HG03354 (cell line): ENCODE measurements around the gene ZNF3.

Source experiments
- ATAC-seq: cut with Tn5 transposase; IDR thresholded peaks from one replicate; pipeline ENCODE4 v1.9.1; 2021; ENCODE audit warnings: mild to moderate bottlenecking; ENCODE audit not compliant: unreplicated experiment, poor library complexity, severe bottlenecking

ZNF3 gene

GRCh38 chr7:100111156-100111555, 29.6 kb upstream of the ZNF3 start:
- no peak for ATAC-seq

GRCh38 chr7:100109521-100110163, 28.1 kb upstream of the ZNF3 start:
- ATAC-seq: no peak

GRCh38 chr7:100107890-100108289, 26.4 kb upstream of the ZNF3 start:
- ATAC-seq: no peak

GRCh38 chr7:100107125-100107737, 25.7 kb upstream of the ZNF3 start:
- no peak for ATAC-seq

- no peak for ATAC-seq
Measured at GRCh38 chr7:100106633-100107032, 25.1 kb upstream of the ZNF3 start.

GRCh38 chr7:100105534-100105933, 24.0 kb upstream of the ZNF3 start:
- no peak for ATAC-seq

GRCh38 chr7:100102950-100103840, 21.7 kb upstream of the ZNF3 start:
- no peak for ATAC-seq

GRCh38 chr7:100101016-100101862, 19.7 kb upstream of the ZNF3 start, which contains the start of the genes AP4M1 and MCM7:
AP4M1 (plus strand) TSS chr7:100101643; CDS start chr7:100101715, 72 bp downstream.
MCM7 (minus strand) TSS chr7:100101397; CDS start chr7:100101294, 103 bp downstream.
- ATAC-seq: peak; percentile 86

- peak; percentile 71 for ATAC-seq
Measured at GRCh38 chr7:100100420-100101015, 19.0 kb upstream of the ZNF3 start.

- no peak for ATAC-seq
Measured at GRCh38 chr7:100099452-100099851, 17.9 kb upstream of the ZNF3 start.

- no peak for ATAC-seq
Measured at GRCh38 chr7:100098913-100099312, 17.4 kb upstream of the ZNF3 start.

GRCh38 chr7:100095704-100096103, 14.2 kb upstream of the ZNF3 start:
- no peak for ATAC-seq

- no peak for ATAC-seq
Measured at GRCh38 chr7:100095289-100095688, 13.8 kb upstream of the ZNF3 start.

- no peak for ATAC-seq
Measured at GRCh38 chr7:100093925-100094486, 12.5 kb upstream of the ZNF3 start.

- ATAC-seq: no peak
Measured at GRCh38 chr7:100093498-100093897, 12.0 kb upstream of the ZNF3 start.

GRCh38 chr7:100093054-100093453, 11.5 kb upstream of the ZNF3 start:
- ATAC-seq: no peak

- ATAC-seq: no peak
Measured at GRCh38 chr7:100091411-100092181, 10.1 kb upstream of the ZNF3 start.
